RWPE2 (cell line): ENCODE data around the gene MEIKIN.

Experiments
- ATAC-seq: fragments of 200-7000 bp; cut with Tn5 transposase; 3 replicates; pipeline ENCODE4 v1.9.1; 2021; ENCODE audit warnings: low read depth
- DNase-seq: peaks from one replicate; pipeline ENCODE4 v3.0.0-alpha.2; 2020; ENCODE audit warnings: low spot score
- H3K27ac ChIP-seq: fragments of 450-650 bp; 2 replicates; pipeline ENCODE4 v1.5.1; 2017; ENCODE audit warnings: mild to moderate bottlenecking; ENCODE audit not compliant: poor library complexity, severe bottlenecking
- H3K27me3 ChIP-seq: fragments of 250-450 bp; sonication (Bioruptor Pico); 2 replicates; pipeline ENCODE4 v1.5.1; 2021; ENCODE audit warnings: mild to moderate bottlenecking, moderate library complexity; ENCODE audit not compliant: insufficient read depth, poor library complexity, severe bottlenecking
- H3K36me3 ChIP-seq: fragments of 250-450 bp; sonication (Bioruptor Pico); 2 replicates; pipeline ENCODE4 v1.5.1; 2020; ENCODE audit warnings: low read depth, mild to moderate bottlenecking, moderate library complexity
- H3K4me1 ChIP-seq: fragments of 250-450 bp; sonication (Bioruptor Pico); 2 replicates; pipeline ENCODE4 v1.5.1; 2021; ENCODE audit warnings: mild to moderate bottlenecking, moderate library complexity; ENCODE audit not compliant: insufficient read depth, poor library complexity, severe bottlenecking
- H3K4me3 ChIP-seq: fragments of 250-450 bp; sonication (Bioruptor Pico); 2 replicates; pipeline ENCODE4 v1.5.1; 2021; ENCODE audit warnings: mild to moderate bottlenecking, moderate library complexity; ENCODE audit not compliant: severe bottlenecking
- H3K9me3 ChIP-seq: fragments of 250-450 bp; sonication (Bioruptor Pico); 2 replicates; pipeline ENCODE4 v1.5.1; 2021; ENCODE audit warnings: mild to moderate bottlenecking, moderate library complexity; ENCODE audit not compliant: severe bottlenecking
- CTCF ChIP-seq: fragments of 450-650 bp; IDR thresholded peaks from one replicate; pipeline ENCODE4 v1.5.1; 2017; ENCODE audit warnings: mild to moderate bottlenecking, moderate library complexity; ENCODE audit not compliant: poor library complexity, severe bottlenecking

MEIKIN gene

GRCh38 chr5:131758520-131758900 lies 187.0 kb downstream of the MEIKIN start:
- Histone ChIP-seq H3K36me3 (no peaks in the 10 kb centered on the region), H3K9me3 (no peaks in the 10 kb centered on the region), H3K4me3 (no peak overlapping the region), H3K27ac (no peak overlapping the region), H3K4me1 (no peaks in the 10 kb centered on the region), H3K27me3 (no peaks in the 10 kb centered on the region)
- ATAC-seq (no peak), DNase-seq (no peak)
- TF ChIP-seq CTCF = no peak

- DNase-seq = no peak
- no peaks in the 10 kb centered on the region for H3K4me1 ChIP-seq
- no peak for TF ChIP-seq CTCF
- no peaks in the 10 kb centered on the region for H3K36me3 ChIP-seq
- H3K4me3 ChIP-seq = no peak overlapping the region
- H3K9me3 ChIP-seq = no peaks in the 10 kb centered on the region
- no peak overlapping the region for H3K27ac ChIP-seq
- no peaks in the 10 kb centered on the region for H3K27me3 ChIP-seq
- no peak for ATAC-seq
These were observed 187.5 kb downstream of the MEIKIN start for GRCh38 chr5:131757830-131758519.
